Smooth muscle cell of the umbilical artery (primary cell): ENCODE results near the gene DISP1. TPM values are rescaled to one million over a fixed set of nuclear protein-coding genes. Genes with fewer than 3 reads are reported as not detected.

Source experiments
- total RNA-seq: library from RNA; depleted of rRNA; stranded (reverse); fragments of >200 nt; gene quantifications from 2 replicates; pipeline ENCODE4 v1.2.3, GENCODE V29; 2014

DISP1 gene, protein sequence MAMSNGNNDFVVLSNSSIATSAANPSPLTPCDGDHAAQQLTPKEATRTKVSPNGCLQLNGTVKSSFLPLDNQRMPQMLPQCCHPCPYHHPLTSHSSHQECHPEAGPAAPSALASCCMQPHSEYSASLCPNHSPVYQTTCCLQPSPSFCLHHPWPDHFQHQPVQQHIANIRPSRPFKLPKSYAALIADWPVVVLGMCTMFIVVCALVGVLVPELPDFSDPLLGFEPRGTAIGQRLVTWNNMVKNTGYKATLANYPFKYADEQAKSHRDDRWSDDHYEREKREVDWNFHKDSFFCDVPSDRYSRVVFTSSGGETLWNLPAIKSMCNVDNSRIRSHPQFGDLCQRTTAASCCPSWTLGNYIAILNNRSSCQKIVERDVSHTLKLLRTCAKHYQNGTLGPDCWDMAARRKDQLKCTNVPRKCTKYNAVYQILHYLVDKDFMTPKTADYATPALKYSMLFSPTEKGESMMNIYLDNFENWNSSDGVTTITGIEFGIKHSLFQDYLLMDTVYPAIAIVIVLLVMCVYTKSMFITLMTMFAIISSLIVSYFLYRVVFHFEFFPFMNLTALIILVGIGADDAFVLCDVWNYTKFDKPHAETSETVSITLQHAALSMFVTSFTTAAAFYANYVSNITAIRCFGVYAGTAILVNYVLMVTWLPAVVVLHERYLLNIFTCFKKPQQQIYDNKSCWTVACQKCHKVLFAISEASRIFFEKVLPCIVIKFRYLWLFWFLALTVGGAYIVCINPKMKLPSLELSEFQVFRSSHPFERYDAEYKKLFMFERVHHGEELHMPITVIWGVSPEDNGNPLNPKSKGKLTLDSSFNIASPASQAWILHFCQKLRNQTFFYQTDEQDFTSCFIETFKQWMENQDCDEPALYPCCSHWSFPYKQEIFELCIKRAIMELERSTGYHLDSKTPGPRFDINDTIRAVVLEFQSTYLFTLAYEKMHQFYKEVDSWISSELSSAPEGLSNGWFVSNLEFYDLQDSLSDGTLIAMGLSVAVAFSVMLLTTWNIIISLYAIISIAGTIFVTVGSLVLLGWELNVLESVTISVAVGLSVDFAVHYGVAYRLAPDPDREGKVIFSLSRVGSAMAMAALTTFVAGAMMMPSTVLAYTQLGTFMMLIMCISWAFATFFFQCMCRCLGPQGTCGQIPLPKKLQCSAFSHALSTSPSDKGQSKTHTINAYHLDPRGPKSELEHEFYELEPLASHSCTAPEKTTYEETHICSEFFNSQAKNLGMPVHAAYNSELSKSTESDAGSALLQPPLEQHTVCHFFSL (N-terminal part only)
- total RNA-seq, result 6.8 and 7.2 TPM in 2 replicates

DNA sequence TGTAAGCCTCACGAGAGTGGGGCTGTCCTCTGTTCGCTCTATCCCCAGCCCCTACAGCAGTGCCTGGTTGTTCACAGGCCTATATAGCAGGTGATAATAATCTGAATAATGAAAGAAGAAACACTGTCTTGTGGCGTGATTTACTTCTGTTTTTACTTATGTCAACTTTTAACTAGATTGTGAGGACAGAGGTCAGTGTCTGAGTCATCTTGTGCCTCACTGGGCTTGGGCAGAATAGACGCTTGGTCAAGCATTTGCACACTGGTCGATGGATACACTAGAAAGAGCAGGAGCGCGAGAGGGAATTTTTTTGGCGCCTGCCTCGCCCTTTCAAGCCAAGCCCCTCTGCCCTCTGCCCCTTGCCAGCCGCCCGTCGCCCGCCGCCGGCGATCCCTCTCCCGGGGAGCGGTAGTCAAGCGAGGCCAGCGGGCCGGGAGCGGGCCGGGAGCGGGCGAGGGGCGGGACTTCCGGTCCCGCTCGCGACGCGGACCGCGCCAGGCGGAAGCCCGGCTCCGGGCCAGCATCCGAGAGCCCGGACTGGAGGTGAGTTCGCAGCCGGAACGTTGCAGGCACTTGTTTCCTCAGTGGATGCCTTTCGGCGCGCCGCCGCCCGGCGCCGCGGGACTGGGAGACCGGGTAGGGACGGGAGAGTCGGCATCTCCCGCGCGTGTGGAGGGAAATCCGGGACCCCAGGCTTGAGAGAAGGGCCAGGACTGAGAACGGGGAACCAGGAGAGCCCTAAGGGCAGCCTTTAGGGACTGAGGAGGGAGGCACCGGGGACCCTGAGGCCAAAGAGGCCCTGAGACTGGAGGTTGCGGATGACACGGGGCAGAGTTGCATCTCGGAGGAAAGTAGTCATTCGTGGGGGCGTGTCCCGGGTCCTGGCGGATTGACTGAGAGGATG is at the start of gene DISP1:
DISP1 (plus strand) TSS at position 504 of the 904 bp plus-strand sequence. CDS start 127,785 bp downstream, outside the sequence.

Other genes starting within 250 kb of the DISP1 start
- gene TAF1A, start 225.1 kb upstream of the DISP1 start, total RNA-seq, result 12.5 and 15.7 TPM in 2 replicates
- 68.3 and 71.5 TPM in 2 replicates for gene MIA3, start 196.9 kb upstream of the DISP1 start, total RNA-seq
- 49.9 and 102 TPM in 2 replicates for gene AIDA, start 102.5 kb upstream of the DISP1 start, total RNA-seq
- 33.6 and 45.0 TPM in 2 replicates for gene BROX, start 102.5 kb upstream of the DISP1 start, total RNA-seq
- gene FAM177B, start 77.8 kb upstream of the DISP1 start, total RNA-seq, result not detected in 2 replicates